Testis (tissue), 2 donors: ENCODE results near the gene CLEC20A.

Experiments used
- CTCF ChIP-seq, 3 experiments: fragments of 450-650 bp in 2 of 3; fragments of 200-600 bp in 1 of 3; sonication (generic) in 1 of 3; IDR thresholded peaks; one replicate each; pipeline ENCODE4 v1.5.1; 2016 to 2019; ENCODE audit warnings: antibody characterized with exemption in 3 of 3, mild to moderate bottlenecking in 2 of 3, moderate library complexity in 1 of 3
- POLR2A ChIP-seq: fragments of 450-650 bp; IDR thresholded peaks from one replicate; pipeline ENCODE4 v1.6.1; 2017; ENCODE audit warnings: antibody characterized with exemption, mild to moderate bottlenecking, moderate library complexity

GRCh38 chr1:178539291-178539690 is 42.5 kb upstream of the CLEC20A start:
- no peak for TF ChIP-seq CTCF (IDR thresholded peaks at IDR 0.05)
- TF ChIP-seq POLR2A = no peak
